Measurements from ENCODE around the gene ZNF730. TPM values are rescaled to one million over a fixed set of nuclear protein-coding genes. Genes with fewer than 3 reads are reported as not detected.

The ZNF730 gene
- total RNA-seq, 1 experiment from 2014 or later: 3.1 TPM

DNA sequence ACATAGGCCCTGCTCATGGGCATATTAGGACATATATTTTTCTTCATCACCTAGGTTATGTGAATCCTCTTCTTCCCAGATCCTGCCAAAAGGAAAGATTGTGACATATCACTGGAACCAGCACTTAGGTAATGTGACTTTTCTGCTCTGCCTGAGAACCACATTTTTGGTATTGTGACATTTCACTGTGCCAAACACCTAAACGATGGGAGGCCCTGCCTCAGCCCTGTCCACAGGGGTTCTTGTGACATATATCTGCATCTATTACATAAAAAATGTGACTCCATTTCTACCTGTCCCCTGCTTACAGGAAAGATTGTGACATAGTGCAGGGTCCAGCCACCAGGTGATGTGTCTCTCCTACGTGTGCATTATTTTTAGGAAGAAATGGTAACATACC, 18.5 kb upstream of the ZNF730 start:
- no peaks in the 10 kb centered on the region for H3K79me2 ChIP-seq (ENCODE audit: low read depth)
- CTCF ChIA-PET: no interaction called here
- H3K4me2 ChIP-seq: no peak overlapping the region
- H3K4me3 ChIP-seq: no peak overlapping the region
- no peaks in the 10 kb centered on the region for H3F3A ChIP-seq (ENCODE audit: insufficient read depth, low read depth)
- H2AFZ ChIP-seq: no peak overlapping the region
- H4K20me1 ChIP-seq (ENCODE audit: insufficient read depth): no peaks in the 10 kb centered on the region
- DNase-seq: no peak
- no peak overlapping the region for H3K27ac ChIP-seq
- TF ChIP-seq, protein P1, sequence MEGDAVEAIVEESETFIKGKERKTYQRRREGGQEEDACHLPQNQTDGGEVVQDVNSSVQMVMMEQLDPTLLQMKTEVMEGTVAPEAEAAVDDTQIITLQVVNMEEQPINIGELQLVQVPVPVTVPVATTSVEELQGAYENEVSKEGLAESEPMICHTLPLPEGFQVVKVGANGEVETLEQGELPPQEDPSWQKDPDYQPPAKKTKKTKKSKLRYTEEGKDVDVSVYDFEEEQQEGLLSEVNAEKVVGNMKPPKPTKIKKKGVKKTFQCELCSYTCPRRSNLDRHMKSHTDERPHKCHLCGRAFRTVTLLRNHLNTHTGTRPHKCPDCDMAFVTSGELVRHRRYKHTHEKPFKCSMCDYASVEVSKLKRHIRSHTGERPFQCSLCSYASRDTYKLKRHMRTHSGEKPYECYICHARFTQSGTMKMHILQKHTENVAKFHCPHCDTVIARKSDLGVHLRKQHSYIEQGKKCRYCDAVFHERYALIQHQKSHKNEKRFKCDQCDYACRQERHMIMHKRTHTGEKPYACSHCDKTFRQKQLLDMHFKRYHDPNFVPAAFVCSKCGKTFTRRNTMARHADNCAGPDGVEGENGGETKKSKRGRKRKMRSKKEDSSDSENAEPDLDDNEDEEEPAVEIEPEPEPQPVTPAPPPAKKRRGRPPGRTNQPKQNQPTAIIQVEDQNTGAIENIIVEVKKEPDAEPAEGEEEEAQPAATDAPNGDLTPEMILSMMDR (conservative IDR thresholded peaks at IDR 0.05): no peak
- no peak for TF ChIP-seq EZH2 (IDR thresholded peaks at IDR 0.05; ENCODE audit: low read depth)
- intact Hi-C loops (cut with micrococcal nuclease; ENCODE audit: unreplicated experiment): no loop called here
- no peaks in the 10 kb centered on the region for H3K27me3 ChIP-seq (ENCODE audit: insufficient read depth, low read depth)
- BruUV-seq (replicated peaks): no TSS peak
- H3K9me3 ChIP-seq (ENCODE audit: insufficient read depth, low read depth): peaks cover 13% of the 10 kb centered on the region
- H3K9me2 ChIP-seq (ENCODE audit: insufficient read depth): no peaks in the 10 kb centered on the region
- no peaks in the 10 kb centered on the region for H3K36me3 ChIP-seq (ENCODE audit: low read depth)
- H3K4me1 ChIP-seq (replicated peaks; ENCODE audit: insufficient read depth): no peaks in the 10 kb centered on the region
- POLR2A ChIA-PET (ENCODE audit: unreplicated experiment): no interaction called here

DNA sequence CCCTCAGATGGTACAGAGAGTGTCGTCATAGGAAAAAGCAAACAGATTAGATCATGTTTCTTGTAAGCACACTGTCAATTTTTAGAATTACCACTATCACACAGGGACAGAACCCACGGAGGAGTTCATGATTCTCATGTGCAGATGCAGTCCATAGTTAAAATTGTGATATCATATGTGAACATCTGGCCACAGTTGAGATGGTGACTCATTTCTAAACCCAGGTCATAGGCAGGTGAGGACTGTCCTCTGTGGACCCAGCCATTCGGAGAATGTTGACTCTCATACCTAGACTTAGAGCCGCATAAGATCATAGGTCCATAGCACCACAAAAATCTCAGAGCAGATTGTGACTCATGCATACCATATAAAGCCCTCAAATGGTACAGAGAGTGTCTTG, 17.8 kb upstream of the ZNF730 start:
- Histone ChIP-seq H2AFZ (no peak overlapping the region), H3K4me2 (no peak overlapping the region), H3K79me2 (ENCODE audit: low read depth) (no peaks in the 10 kb centered on the region), H3K4me3 (no peak overlapping the region), H3K27me3 (ENCODE audit: insufficient read depth, low read depth) (no peaks in the 10 kb centered on the region), H3F3A (ENCODE audit: insufficient read depth, low read depth) (no peaks in the 10 kb centered on the region), H3K9me3 (ENCODE audit: insufficient read depth, low read depth) (peaks cover 13% of the 10 kb centered on the region), H4K20me1 (ENCODE audit: insufficient read depth) (no peaks in the 10 kb centered on the region), H3K9me2 (ENCODE audit: insufficient read depth) (no peaks in the 10 kb centered on the region), H3K36me3 (ENCODE audit: low read depth) (no peaks in the 10 kb centered on the region), H3K4me1 (replicated peaks; ENCODE audit: insufficient read depth) (no peaks in the 10 kb centered on the region), H3K27ac (no peak overlapping the region)
- ChIA-PET CTCF (no interaction called here), POLR2A (ENCODE audit: unreplicated experiment) (no interaction called here)
- BruUV-seq (replicated peaks): no TSS peak
- no peak for TF ChIP-seq EZH2 (IDR thresholded peaks at IDR 0.05; ENCODE audit: low read depth)
- TF ChIP-seq, protein P1 (conservative IDR thresholded peaks at IDR 0.05): no peak
- DNase-seq: no peak
- intact Hi-C loops (cut with micrococcal nuclease; ENCODE audit: unreplicated experiment): no loop called here

DNA sequence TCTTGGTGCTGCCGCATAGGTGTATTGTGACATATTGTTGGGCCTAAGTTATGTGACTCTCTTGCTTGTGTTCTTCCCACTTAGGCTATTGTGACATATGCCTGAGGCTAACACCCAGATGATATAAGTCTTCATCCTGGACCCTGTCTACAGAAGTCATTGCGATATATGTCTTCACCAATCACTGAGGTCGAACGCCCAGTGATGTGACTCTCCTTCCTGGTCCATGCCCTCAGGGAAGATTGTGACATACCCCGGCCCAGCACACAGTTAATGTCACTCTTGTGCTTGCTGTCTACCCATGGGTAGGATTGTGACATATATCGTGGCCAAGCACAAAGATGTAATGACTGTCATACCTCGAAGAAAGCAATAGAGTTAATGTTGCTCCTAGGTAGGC, 16.9 kb upstream of the ZNF730 start:
- no peaks in the 10 kb centered on the region for H3K27me3 ChIP-seq (ENCODE audit: insufficient read depth, low read depth)
- no peak for TF ChIP-seq EZH2 (IDR thresholded peaks at IDR 0.05; ENCODE audit: low read depth)
- TF ChIP-seq, protein P1 (conservative IDR thresholded peaks at IDR 0.05): no peak
- no peaks in the 10 kb centered on the region for H3K9me2 ChIP-seq (ENCODE audit: insufficient read depth)
- no TSS peak for BruUV-seq (replicated peaks)
- POLR2A ChIA-PET (ENCODE audit: unreplicated experiment): no interaction called here
- H3K4me1 ChIP-seq (replicated peaks; ENCODE audit: insufficient read depth): no peaks in the 10 kb centered on the region
- no peaks in the 10 kb centered on the region for H4K20me1 ChIP-seq (ENCODE audit: insufficient read depth)
- no peak overlapping the region for H3K27ac ChIP-seq
- no peak overlapping the region for H2AFZ ChIP-seq
- intact Hi-C loops (cut with micrococcal nuclease; ENCODE audit: unreplicated experiment): no loop called here
- peaks cover 13% of the 10 kb centered on the region for H3K9me3 ChIP-seq (ENCODE audit: insufficient read depth, low read depth)
- DNase-seq: no peak
- no peak overlapping the region for H3K4me3 ChIP-seq
- no peaks in the 10 kb centered on the region for H3K36me3 ChIP-seq (ENCODE audit: low read depth)
- no peaks in the 10 kb centered on the region for H3K79me2 ChIP-seq (ENCODE audit: low read depth)
- CTCF ChIA-PET: no interaction called here
- H3F3A ChIP-seq (ENCODE audit: insufficient read depth, low read depth): no peaks in the 10 kb centered on the region
- no peak overlapping the region for H3K4me2 ChIP-seq
